GM12874 (cell line): ENCODE measurements around the gene MDGA2.

Experiments used
- CTCF ChIP-seq: IDR thresholded peaks from 2 replicates; pipeline ENCODE4 v1.5.1; 2011; ENCODE audit warnings: low read depth, mild to moderate bottlenecking, control low read depth, low read length, moderate library complexity; ENCODE audit not compliant: insufficient read depth

Gene MDGA2

GRCh38 chr14:47675466-47676314 lies at the start of gene MDGA2:
MDGA2 (minus strand) TSS chr14:47675605.
- no peak for TF ChIP-seq CTCF

- TF ChIP-seq CTCF, result no peak
Observed at GRCh38 chr14:47722929-47723693, 47.7 kb upstream of the MDGA2 start.

- TF ChIP-seq CTCF, result no peak
Observed at GRCh38 chr14:47720281-47720680, 44.9 kb upstream of the MDGA2 start.

- TF ChIP-seq CTCF, result no peak
Observed at GRCh38 chr14:47715330-47715729, 39.9 kb upstream of the MDGA2 start.

GRCh38 chr14:47710581-47710980 lies 35.2 kb upstream of the MDGA2 start:
- TF ChIP-seq CTCF, result no peak

- TF ChIP-seq CTCF, result no peak
Observed at GRCh38 chr14:47705683-47706082, 30.3 kb upstream of the MDGA2 start.

- TF ChIP-seq CTCF, result no peak
Observed at GRCh38 chr14:47691829-47692228, 16.4 kb upstream of the MDGA2 start.
